Fibroblast of pulmonary artery (primary cell): ENCODE data around the gene TM4SF20.
A peak's percentile ranks its signal among the peaks of the same experiment; 100 is the strongest.

Experiments
- DNase-seq: peaks from one replicate; pipeline ENCODE4 v3.0.0-alpha.2; 2010; ENCODE audit warnings: low read depth
- H3K4me3 ChIP-seq: replicated peaks from 2 replicates; pipeline ENCODE4 v1.5.1; 2011; ENCODE audit warnings: low read depth, mild to moderate bottlenecking, control low read depth, low read length, moderate library complexity
- CTCF ChIP-seq: IDR thresholded peaks from 2 replicates; pipeline ENCODE4 v1.5.1; 2011; ENCODE audit warnings: mild to moderate bottlenecking, control low read depth, low read length, inconsistent platforms; ENCODE audit errors: missing control alignments

The TM4SF20 gene

GRCh38 chr2:227414846-227415245 is 35.7 kb upstream of the TM4SF20 start:
- no peak overlapping the region for H3K4me3 ChIP-seq

DNA sequence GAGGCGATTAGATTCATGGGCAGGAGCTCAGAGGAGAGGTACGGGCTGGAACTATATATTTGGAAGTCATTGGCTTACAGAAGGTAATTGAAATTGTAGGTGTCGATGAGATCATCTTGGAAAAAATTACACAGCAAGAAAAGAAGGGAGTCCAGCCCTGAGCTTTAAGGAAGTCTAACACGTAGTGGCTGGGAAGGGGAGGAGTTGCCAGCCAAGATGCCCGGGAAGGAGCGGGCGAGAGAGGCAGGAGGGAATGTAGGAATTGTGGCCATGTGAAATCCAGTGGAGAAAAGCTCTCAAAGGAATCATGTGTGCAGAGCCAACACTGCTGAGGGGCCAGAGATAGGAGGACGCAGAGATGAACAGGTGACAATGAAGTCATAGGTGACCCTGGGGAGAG is 34.3 kb upstream of the TM4SF20 start:
- TF ChIP-seq CTCF: no peak
- DNase-seq: no peak
- no peak overlapping the region for H3K4me3 ChIP-seq

More at GRCh38 chr2:227414846-227415245, 35.7 kb upstream of the TM4SF20 start:
- no peak for TF ChIP-seq CTCF
- DNase-seq: peak; percentile 82

- H3K4me3 ChIP-seq: no peak overlapping the region
- DNase-seq: no peak
- TF ChIP-seq CTCF: no peak
These were observed 33.8 kb upstream of the TM4SF20 start for GRCh38 chr2:227412877-227413276.

DNA sequence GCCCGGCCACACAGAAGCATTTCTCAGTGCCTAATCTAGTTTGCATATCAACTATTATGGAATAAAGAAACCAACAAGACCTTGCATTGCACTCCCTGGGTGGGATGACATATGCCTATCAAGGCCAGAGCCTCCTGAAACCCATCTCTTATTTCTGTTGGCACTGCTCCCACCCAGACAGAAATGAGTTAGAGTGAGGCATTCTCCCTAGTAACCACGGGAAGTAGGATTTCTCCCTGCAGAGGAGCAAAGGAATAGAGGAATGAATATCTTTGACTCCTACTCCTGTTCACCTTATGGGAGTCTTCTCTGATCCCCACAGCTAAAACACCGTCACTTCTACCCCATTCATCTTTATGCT is 32.9 kb upstream of the TM4SF20 start:
- H3K4me3 ChIP-seq: no peak overlapping the region
- no peak for DNase-seq
- no peak for TF ChIP-seq CTCF

DNA sequence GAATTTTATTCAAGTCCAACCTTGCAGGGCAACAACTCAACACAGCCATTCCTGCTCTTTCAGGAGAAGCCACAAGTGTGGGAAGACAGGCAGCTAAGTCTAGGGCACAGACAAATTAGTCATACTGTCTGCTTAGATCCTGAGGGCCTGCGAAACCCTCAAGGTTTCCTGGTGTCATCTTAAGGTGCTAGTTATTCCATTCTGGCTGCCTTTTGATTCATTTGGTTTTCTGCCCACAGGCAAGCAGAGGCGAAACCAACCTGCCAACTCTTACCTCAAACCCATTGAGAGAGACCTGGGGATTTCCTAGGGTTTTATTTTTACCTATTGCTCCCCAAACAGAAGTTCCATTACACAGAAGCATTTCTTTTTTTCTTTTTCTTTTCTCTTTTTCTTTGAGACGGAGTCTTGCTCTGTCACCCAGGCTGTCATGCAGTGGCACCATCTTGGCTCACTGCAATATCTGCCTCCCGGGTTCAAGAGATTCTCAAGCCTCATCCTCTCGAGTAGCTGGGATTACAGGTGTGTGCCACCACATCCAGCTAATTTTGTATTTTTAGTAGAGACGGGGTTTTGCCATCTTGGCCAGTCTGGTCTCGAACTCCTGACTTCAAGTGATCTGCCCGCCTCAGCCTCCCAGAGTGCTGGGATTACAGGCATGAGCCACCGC is 32.3 kb upstream of the TM4SF20 start:
- DNase-seq: no peak
- TF ChIP-seq CTCF: no peak
- H3K4me3 ChIP-seq: no peak overlapping the region

- no peak for TF ChIP-seq CTCF
- DNase-seq: no peak
These were observed 31.1 kb upstream of the TM4SF20 start for GRCh38 chr2:227410191-227410590.

DNA sequence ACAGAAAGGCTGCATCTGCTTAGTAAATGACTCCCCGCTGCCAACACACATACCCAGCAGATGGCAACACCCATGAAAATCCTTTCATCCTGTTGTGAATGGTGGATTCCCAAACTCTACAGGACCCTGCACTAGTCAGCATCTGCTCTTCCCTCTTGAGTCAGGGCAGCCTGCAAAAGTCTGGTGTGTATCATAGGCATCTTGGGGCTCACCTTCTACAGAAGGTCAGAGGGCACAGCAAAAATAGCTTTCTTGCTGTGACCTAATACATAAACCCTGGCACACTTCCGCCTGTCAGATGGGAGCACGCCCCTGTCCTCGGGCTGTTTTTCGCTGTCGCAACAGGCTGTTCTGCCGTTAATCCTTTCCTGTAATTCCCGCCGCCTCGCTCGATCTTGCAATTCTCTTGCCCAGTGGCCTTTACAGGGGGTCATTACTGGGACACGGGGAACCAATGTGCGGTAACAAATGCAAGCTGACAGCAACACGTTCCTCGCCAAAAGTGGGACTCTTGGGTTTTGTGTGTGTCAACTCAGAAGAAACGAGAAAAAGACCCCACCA is 28.6 kb upstream of the TM4SF20 start:
- peak; percentile 4 for TF ChIP-seq CTCF
- DNase-seq: no peak
- no peak overlapping the region for H3K4me3 ChIP-seq

More at GRCh38 chr2:227410191-227410590, 31.1 kb upstream of the TM4SF20 start:
- H3K4me3 ChIP-seq: no peak overlapping the region
